GM19238 (cell line): ENCODE measurements around the gene GNA15.

Experiments
- DNase-seq: peaks from one replicate; pipeline ENCODE4 v3.0.0; 2011; ENCODE audit warnings: low spot score; ENCODE audit not compliant: insufficient read length

GNA15 gene

GRCh38 chr19:3175781-3176714 lies 40.2 kb downstream of the GNA15 start:
- DNase-seq, result no peak

GRCh38 chr19:3176715-3177501 lies 41.1 kb downstream of the GNA15 start:
- no peak for DNase-seq

GRCh38 chr19:3178377-3178972 lies 42.6 kb downstream of the GNA15 start, which contains the start of gene S1PR4:
TSS of gene S1PR4 (plus strand) at chr19:3178769. CDS start at chr19:3178793, 24 bp downstream.
- peak; percentile 73 for DNase-seq

- no peak for DNase-seq
These were observed 43.3 kb downstream of the GNA15 start for GRCh38 chr19:3178973-3179738.

- no peak for DNase-seq
These were observed 44.0 kb downstream of the GNA15 start for GRCh38 chr19:3179739-3180293.

GRCh38 chr19:3183721-3184641 lies 48.1 kb downstream of the GNA15 start:
- DNase-seq, result no peak

GRCh38 chr19:3184847-3185460 lies 49.1 kb downstream of the GNA15 start:
- no peak for DNase-seq

GRCh38 chr19:3185461-3186159 lies 49.8 kb downstream of the GNA15 start, which contains the start of gene NCLN:
TSS of gene NCLN (plus strand) at chr19:3185930. CDS start at chr19:3186031, 101 bp downstream.
- DNase-seq, result peak; percentile 84

GRCh38 chr19:3186160-3186688 lies 50.4 kb downstream of the GNA15 start:
- no peak for DNase-seq

GRCh38 chr19:3186891-3187661 lies 51.2 kb downstream of the GNA15 start:
- DNase-seq, result no peak

- no peak for DNase-seq
These were observed 52.1 kb downstream of the GNA15 start for GRCh38 chr19:3187662-3188511.

- DNase-seq, result no peak
These were observed 53.1 kb downstream of the GNA15 start for GRCh38 chr19:3188627-3189596.

- DNase-seq, result no peak
These were observed 54.1 kb downstream of the GNA15 start for GRCh38 chr19:3189702-3190469.

- no peak for DNase-seq
These were observed 54.6 kb downstream of the GNA15 start for GRCh38 chr19:3190470-3190770.
